Measurements from ENCODE around the gene SCYGR3. TPM values are rescaled to one million over a fixed set of nuclear protein-coding genes. Genes with fewer than 3 reads are reported as not detected.

The SCYGR3 gene
- total and polyA plus RNA-seq, 2 experiments from 2014 or later: not detected

DNA sequence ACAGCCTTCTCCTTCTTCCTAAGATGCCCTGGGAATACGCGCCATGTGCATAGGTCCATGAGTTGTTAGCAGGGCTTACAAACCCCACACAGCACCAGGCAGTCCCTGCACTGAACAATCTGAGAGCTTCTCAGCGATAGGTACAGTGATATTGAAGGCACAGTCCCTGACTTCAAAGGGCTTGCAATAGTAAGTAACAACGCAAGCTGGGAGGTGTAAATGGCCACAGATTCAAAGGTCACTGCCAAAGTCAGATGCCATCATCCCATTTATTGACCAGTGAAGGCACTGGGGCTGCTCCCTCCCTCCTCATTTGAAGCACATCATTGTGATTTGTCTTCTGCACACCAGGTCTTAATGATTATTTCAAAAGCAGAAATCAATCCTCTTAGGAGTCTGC lies 541 bp upstream of the SCYGR3 start (continued):
- TF ChIP-seq, protein P1, sequence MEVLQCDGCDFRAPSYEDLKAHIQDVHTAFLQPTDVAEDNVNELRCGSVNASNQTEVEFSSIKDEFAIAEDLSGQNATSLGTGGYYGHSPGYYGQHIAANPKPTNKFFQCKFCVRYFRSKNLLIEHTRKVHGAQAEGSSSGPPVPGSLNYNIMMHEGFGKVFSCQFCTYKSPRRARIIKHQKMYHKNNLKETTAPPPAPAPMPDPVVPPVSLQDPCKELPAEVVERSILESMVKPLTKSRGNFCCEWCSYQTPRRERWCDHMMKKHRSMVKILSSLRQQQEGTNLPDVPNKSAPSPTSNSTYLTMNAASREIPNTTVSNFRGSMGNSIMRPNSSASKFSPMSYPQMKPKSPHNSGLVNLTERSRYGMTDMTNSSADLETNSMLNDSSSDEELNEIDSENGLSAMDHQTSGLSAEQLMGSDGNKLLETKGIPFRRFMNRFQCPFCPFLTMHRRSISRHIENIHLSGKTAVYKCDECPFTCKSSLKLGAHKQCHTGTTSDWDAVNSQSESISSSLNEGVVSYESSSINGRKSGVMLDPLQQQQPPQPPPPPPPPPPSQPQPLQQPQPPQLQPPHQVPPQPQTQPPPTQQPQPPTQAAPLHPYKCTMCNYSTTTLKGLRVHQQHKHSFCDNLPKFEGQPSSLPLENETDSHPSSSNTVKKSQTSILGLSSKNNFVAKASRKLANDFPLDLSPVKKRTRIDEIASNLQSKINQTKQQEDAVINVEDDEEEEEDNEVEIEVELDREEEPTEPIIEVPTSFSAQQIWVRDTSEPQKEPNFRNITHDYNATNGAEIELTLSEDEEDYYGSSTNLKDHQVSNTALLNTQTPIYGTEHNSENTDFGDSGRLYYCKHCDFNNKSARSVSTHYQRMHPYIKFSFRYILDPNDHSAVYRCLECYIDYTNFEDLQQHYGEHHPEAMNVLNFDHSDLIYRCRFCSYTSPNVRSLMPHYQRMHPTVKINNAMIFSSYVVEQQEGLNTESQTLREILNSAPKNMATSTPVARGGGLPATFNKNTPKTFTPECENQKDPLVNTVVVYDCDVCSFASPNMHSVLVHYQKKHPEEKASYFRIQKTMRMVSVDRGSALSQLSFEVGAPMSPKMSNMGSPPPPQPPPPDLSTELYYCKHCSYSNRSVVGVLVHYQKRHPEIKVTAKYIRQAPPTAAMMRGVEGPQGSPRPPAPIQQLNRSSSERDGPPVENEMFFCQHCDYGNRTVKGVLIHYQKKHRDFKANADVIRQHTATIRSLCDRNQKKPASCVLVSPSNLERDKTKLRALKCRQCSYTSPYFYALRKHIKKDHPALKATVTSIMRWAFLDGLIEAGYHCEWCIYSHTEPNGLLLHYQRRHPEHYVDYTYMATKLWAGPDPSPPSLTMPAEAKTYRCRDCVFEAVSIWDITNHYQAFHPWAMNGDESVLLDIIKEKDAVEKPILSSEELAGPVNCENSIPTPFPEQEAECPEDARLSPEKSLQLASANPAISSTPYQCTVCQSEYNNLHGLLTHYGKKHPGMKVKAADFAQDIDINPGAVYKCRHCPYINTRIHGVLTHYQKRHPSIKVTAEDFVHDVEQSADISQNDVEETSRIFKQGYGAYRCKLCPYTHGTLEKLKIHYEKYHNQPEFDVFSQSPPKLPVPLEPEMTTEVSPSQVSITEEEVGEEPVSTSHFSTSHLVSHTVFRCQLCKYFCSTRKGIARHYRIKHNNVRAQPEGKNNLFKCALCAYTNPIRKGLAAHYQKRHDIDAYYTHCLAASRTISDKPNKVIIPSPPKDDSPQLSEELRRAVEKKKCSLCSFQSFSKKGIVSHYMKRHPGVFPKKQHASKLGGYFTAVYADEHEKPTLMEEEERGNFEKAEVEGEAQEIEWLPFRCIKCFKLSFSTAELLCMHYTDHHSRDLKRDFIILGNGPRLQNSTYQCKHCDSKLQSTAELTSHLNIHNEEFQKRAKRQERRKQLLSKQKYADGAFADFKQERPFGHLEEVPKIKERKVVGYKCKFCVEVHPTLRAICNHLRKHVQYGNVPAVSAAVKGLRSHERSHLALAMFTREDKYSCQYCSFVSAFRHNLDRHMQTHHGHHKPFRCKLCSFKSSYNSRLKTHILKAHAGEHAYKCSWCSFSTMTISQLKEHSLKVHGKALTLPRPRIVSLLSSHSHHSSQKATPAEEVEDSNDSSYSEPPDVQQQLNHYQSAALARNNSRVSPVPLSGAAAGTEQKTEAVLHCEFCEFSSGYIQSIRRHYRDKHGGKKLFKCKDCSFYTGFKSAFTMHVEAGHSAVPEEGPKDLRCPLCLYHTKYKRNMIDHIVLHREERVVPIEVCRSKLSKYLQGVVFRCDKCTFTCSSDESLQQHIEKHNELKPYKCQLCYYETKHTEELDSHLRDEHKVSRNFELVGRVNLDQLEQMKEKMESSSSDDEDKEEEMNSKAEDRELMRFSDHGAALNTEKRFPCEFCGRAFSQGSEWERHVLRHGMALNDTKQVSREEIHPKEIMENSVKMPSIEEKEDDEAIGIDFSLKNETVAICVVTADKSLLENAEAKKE (CRISPR knock-in tag; IDR thresholded peaks at IDR 0.05): no peak
- no peak for TF ChIP-seq CREB1 (CRISPR knock-in tag; IDR thresholded peaks at IDR 0.05; ENCODE audit: low read depth)
- TF ChIP-seq, protein P2, sequence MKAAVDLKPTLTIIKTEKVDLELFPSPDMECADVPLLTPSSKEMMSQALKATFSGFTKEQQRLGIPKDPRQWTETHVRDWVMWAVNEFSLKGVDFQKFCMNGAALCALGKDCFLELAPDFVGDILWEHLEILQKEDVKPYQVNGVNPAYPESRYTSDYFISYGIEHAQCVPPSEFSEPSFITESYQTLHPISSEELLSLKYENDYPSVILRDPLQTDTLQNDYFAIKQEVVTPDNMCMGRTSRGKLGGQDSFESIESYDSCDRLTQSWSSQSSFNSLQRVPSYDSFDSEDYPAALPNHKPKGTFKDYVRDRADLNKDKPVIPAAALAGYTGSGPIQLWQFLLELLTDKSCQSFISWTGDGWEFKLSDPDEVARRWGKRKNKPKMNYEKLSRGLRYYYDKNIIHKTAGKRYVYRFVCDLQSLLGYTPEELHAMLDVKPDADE (IDR thresholded peaks at IDR 0.05): no peak

DNA sequence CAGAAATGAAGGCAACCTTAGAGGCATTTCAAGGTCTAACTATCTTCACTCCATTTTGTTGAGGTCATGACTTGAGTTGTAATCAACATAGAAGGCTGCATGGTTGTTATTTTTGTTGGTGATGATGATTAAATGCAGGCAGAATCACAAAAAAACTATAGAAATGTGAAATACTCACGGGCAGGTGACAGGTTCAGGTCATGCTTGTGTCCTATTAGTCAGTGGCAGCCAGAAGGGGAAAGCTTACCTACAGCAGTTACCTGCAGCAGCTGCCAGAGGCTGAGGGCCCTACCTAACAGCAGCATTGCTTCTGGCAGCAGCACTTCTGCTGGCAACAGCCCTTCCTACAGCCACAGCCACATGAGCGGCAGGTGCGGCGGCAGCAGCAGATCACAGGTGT lies 394 bp downstream of the SCYGR3 start:
- Histone ChIP-seq H3K4me2 (no peak overlapping the region), H3F3A (replicated peaks; ENCODE audit: low read depth) (no peaks in the 10 kb centered on the region), H3K27me3 (ENCODE audit: insufficient read depth) (no peaks in the 10 kb centered on the region), H3K27ac (ENCODE audit: low read depth) (no peak overlapping the region), H2AFZ (no peak overlapping the region), H3K36me3 (ENCODE audit: insufficient read depth) (no peaks in the 10 kb centered on the region), H3K9me2 (ENCODE audit: insufficient read depth) (no peaks in the 10 kb centered on the region), H4K20me1 (replicated peaks; ENCODE audit: insufficient read depth) (no peaks in the 10 kb centered on the region), H3K4me1 (ENCODE audit: insufficient read depth) (peaks cover 7% of the 10 kb centered on the region; the same call in 1 of the 2 replicates), H3K4me3 (no peak overlapping the region), H3K79me2 (replicated peaks; ENCODE audit: insufficient read depth) (no peaks in the 10 kb centered on the region)
- H3K36me3 Mint-ChIP-seq (ENCODE audit: low read depth): no peaks in the 10 kb centered on the region
- no peak for DNase-seq (ENCODE audit: low spot score)
- ATAC-seq: no peak
- peaks cover 4% of the 10 kb centered on the region for H3K27me3 Mint-ChIP-seq (ENCODE audit: insufficient read depth, low read depth, poor library complexity)
- no peak overlapping the region for H3K4me3 Mint-ChIP-seq
- no peak overlapping the region for H3K27ac Mint-ChIP-seq
- H3K9me3 Mint-ChIP-seq: no peaks in the 10 kb centered on the region
- peaks cover 15% of the 10 kb centered on the region for H3K4me1 Mint-ChIP-seq
- TF ChIP-seq ZNF331 (CRISPR knock-in tag; IDR thresholded peaks at IDR 0.05; ENCODE audit: low read depth) (no peak), NANOG (IDR thresholded peaks at IDR 0.05; ENCODE audit: borderline replicate concordance) (no peak), EZH2 (IDR thresholded peaks at IDR 0.05; ENCODE audit: low read depth, unreplicated experiment) (no peak), STAT1 (IDR thresholded peaks at IDR 0.05; ENCODE audit: unreplicated experiment) (no peak), ZNF114 (CRISPR knock-in tag; IDR thresholded peaks at IDR 0.05) (no peak), EZH2phosphoT487 (IDR thresholded peaks at IDR 0.05; ENCODE audit: unreplicated experiment) (no peak), CREB1 (CRISPR knock-in tag; IDR thresholded peaks at IDR 0.05; ENCODE audit: low read depth) (no peak), POLR2AphosphoS5 (IDR thresholded peaks at IDR 0.05; ENCODE audit: low read depth) (no peak)
- TF ChIP-seq, protein P3, sequence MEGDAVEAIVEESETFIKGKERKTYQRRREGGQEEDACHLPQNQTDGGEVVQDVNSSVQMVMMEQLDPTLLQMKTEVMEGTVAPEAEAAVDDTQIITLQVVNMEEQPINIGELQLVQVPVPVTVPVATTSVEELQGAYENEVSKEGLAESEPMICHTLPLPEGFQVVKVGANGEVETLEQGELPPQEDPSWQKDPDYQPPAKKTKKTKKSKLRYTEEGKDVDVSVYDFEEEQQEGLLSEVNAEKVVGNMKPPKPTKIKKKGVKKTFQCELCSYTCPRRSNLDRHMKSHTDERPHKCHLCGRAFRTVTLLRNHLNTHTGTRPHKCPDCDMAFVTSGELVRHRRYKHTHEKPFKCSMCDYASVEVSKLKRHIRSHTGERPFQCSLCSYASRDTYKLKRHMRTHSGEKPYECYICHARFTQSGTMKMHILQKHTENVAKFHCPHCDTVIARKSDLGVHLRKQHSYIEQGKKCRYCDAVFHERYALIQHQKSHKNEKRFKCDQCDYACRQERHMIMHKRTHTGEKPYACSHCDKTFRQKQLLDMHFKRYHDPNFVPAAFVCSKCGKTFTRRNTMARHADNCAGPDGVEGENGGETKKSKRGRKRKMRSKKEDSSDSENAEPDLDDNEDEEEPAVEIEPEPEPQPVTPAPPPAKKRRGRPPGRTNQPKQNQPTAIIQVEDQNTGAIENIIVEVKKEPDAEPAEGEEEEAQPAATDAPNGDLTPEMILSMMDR (conservative IDR thresholded peaks at IDR 0.05; ENCODE audit: low read depth in 2 of 2): no peak
- TF ChIP-seq, protein P2 (IDR thresholded peaks at IDR 0.05): no peak
- TF ChIP-seq, protein P4, sequence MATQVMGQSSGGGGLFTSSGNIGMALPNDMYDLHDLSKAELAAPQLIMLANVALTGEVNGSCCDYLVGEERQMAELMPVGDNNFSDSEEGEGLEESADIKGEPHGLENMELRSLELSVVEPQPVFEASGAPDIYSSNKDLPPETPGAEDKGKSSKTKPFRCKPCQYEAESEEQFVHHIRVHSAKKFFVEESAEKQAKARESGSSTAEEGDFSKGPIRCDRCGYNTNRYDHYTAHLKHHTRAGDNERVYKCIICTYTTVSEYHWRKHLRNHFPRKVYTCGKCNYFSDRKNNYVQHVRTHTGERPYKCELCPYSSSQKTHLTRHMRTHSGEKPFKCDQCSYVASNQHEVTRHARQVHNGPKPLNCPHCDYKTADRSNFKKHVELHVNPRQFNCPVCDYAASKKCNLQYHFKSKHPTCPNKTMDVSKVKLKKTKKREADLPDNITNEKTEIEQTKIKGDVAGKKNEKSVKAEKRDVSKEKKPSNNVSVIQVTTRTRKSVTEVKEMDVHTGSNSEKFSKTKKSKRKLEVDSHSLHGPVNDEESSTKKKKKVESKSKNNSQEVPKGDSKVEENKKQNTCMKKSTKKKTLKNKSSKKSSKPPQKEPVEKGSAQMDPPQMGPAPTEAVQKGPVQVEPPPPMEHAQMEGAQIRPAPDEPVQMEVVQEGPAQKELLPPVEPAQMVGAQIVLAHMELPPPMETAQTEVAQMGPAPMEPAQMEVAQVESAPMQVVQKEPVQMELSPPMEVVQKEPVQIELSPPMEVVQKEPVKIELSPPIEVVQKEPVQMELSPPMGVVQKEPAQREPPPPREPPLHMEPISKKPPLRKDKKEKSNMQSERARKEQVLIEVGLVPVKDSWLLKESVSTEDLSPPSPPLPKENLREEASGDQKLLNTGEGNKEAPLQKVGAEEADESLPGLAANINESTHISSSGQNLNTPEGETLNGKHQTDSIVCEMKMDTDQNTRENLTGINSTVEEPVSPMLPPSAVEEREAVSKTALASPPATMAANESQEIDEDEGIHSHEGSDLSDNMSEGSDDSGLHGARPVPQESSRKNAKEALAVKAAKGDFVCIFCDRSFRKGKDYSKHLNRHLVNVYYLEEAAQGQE (IDR thresholded peaks at IDR 0.05; ENCODE audit: unreplicated experiment): no peak

Data from GM23338 (cell line).